Brain microvascular endothelial cell (primary cell): Measurements from ENCODE around the gene POSTN.
A peak's percentile ranks its signal among the peaks of the same experiment; 100 is the strongest.

Experiments
- DNase-seq: peaks from one replicate; pipeline ENCODE4 v3.0.0-alpha.2; 2020
- H3K27ac ChIP-seq: fragments of 250-450 bp; sonication (Bioruptor Pico); 2 replicates; pipeline ENCODE4 v1.5.1; 2020; ENCODE audit warnings: mild to moderate bottlenecking, moderate library complexity
- H3K27me3 ChIP-seq: fragments of 250-450 bp; sonication (Bioruptor Pico); replicated peaks from 2 replicates; pipeline ENCODE4 v1.5.1; 2020; ENCODE audit warnings: mild to moderate bottlenecking
- H3K36me3 ChIP-seq: fragments of 250-450 bp; sonication (Bioruptor Pico); replicated peaks from 2 replicates; pipeline ENCODE4 v1.5.1; 2020; ENCODE audit warnings: mild to moderate bottlenecking
- H3K4me3 ChIP-seq: 2 replicates; pipeline ENCODE4 v1.5.1; 2011; ENCODE audit warnings: low read depth, mild to moderate bottlenecking, control low read depth, low read length, moderate library complexity
- in situ Hi-C: cut with HindIII; loops from 2 replicates; pipeline ENCODE4 v1.10.0; 2017; ENCODE audit warnings: low sequenced_read_pairs, low pct_ligation_motif_present
- TF ChIP-seq, protein P1 (sequence below): IDR thresholded peaks from 2 replicates; pipeline ENCODE4 v1.5.1; 2011; ENCODE audit warnings: low read depth, mild to moderate bottlenecking, moderate library complexity, low read length, control low read depth, inconsistent platforms; ENCODE audit errors: missing control alignments

Gene POSTN

DNA sequence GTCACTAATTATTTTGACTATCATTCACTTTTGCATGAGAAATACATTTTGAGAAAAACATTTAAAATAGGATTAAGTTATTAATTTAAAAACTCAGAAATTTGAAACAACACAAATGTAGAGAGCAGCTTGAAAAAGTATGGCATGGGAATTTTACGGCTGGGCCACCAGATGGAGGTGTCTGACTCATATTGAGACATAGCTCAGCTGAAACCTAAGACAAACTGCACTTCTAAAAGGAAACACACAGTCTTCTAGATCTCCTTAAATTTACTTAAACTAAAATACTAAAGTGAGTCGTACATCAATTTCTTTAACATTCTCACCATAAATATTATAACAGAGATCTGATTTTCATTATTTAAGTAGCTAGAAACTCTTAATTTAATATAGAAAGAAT, 41.9 kb upstream of the POSTN start:
- TF ChIP-seq, protein P1, sequence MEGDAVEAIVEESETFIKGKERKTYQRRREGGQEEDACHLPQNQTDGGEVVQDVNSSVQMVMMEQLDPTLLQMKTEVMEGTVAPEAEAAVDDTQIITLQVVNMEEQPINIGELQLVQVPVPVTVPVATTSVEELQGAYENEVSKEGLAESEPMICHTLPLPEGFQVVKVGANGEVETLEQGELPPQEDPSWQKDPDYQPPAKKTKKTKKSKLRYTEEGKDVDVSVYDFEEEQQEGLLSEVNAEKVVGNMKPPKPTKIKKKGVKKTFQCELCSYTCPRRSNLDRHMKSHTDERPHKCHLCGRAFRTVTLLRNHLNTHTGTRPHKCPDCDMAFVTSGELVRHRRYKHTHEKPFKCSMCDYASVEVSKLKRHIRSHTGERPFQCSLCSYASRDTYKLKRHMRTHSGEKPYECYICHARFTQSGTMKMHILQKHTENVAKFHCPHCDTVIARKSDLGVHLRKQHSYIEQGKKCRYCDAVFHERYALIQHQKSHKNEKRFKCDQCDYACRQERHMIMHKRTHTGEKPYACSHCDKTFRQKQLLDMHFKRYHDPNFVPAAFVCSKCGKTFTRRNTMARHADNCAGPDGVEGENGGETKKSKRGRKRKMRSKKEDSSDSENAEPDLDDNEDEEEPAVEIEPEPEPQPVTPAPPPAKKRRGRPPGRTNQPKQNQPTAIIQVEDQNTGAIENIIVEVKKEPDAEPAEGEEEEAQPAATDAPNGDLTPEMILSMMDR: peak; percentile 75
- in situ Hi-C loops: no loop called here
- peaks cover 14% of the 10 kb centered on the region for H3K36me3 ChIP-seq
- DNase-seq: peak; percentile 64
- H3K27ac ChIP-seq: peak overlapping the region; percentile 54
- no peak overlapping the region for H3K4me3 ChIP-seq
- no peaks in the 10 kb centered on the region for H3K27me3 ChIP-seq

DNA sequence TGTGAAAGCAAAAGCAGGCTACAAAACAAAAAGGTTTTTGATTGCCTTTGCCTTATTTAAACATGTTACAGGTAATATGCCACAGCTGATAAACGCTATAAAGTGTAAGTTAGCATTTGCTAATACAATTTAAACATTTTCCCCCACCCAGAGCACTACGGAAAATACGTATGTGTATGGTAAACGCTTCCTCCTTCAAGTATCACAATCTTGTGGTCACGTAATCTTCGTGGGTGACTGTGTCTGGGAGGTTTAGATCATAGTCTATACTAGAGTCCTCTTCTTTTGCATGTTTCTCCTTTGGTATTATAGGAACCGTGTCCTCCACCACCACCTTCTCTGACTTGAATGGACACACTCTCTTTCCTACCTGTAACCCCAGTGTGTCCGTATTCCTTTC, 38.1 kb upstream of the POSTN start:
- Histone ChIP-seq H3K4me3 (no peak overlapping the region), H3K27me3 (no peaks in the 10 kb centered on the region), H3K27ac (no peak overlapping the region), H3K36me3 (peaks cover 14% of the 10 kb centered on the region)
- TF ChIP-seq, protein P1: no peak
- DNase-seq: no peak
- in situ Hi-C loops: no loop called here

DNA sequence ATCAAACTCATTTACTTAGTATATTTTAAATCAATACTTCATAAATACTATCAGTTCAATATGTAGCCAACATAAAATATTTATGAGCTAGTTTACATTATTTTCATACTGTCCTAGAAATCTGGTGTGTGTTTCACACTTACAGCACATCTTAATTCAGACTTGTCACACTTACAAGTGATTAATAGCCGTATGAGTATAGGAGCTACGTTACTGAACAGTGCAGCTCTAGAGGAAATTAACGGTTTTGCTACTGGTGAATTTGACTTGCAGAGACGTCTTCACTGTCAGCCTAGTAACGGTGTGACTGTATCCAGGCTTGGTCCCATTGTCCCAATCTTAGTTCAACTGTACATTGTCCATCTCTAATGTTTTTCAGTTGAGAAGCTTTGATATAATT, 33.7 kb upstream of the POSTN start:
- no peaks in the 10 kb centered on the region for H3K27me3 ChIP-seq
- no peak overlapping the region for H3K4me3 ChIP-seq
- H3K36me3 ChIP-seq: peaks cover 10% of the 10 kb centered on the region
- TF ChIP-seq, protein P1: no peak
- in situ Hi-C loops: no loop called here
- DNase-seq: no peak
- H3K27ac ChIP-seq: no peak overlapping the region

- no peak overlapping the region for H3K4me3 ChIP-seq
- H3K27me3 ChIP-seq: no peaks in the 10 kb centered on the region
- in situ Hi-C loops: no loop called here
- no peaks in the 10 kb centered on the region for H3K36me3 ChIP-seq
- TF ChIP-seq, protein P1: no peak
- no peak for DNase-seq
- no peak overlapping the region for H3K27ac ChIP-seq
Observed at GRCh38 chr13:37627428-37627827, 28.9 kb upstream of the POSTN start.

DNA sequence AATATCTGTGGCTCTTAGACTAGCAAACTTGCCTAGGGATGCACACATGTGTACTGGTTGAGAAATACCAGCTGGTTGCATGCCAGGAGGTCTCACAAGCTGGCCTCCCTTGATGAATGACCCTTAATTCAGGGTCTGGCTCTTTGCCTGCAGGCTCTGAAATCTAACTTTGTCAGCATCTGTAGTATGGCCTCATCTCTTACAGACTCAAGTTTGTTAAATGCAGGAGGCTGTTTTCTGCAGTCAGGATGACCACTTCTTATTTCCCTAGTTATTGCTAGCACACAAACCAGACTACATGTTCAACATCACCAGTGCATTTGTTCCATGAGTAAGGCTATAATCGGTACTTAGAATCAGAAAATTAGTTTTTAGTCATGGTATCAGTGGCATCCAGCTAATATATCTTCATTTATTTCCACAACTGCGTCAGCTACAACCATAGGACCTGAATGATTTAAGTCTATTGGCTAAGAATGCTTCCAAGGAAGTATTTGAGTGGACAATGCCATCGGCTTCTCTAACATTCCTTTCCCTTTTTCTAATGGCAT, 23.3 kb upstream of the POSTN start:
- in situ Hi-C loops: no loop called here
- Histone ChIP-seq H3K36me3 (no peaks in the 10 kb centered on the region), H3K4me3 (no peak overlapping the region), H3K27me3 (no peaks in the 10 kb centered on the region), H3K27ac (no peak overlapping the region)
- no peak for DNase-seq
- TF ChIP-seq, protein P1: no peak

DNA sequence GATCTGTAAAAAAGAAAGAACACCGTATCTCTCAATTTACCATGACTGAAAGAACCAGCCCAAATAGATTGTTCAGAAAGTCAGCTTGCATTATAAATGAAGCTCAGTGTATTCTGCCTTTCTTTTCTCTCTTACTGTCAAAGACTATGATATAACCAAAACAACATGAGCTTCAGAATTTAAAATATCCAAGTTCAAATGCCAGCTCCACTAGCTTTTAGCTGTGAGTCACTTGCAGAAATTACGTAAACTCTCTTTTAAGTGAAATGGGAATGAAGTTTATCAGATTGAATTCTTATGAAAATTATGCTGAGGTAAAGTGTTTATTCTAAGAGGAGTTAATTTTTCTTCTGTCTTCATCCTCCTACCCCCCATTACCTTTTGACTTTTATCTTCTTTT, 20.0 kb upstream of the POSTN start:
- H3K27me3 ChIP-seq: no peaks in the 10 kb centered on the region
- no peak overlapping the region for H3K4me3 ChIP-seq
- in situ Hi-C loops: no loop called here
- H3K36me3 ChIP-seq: no peaks in the 10 kb centered on the region
- H3K27ac ChIP-seq: peak overlapping the region; percentile 99
- peak; percentile 45 for DNase-seq
- TF ChIP-seq, protein P1: no peak
